CD4-positive, CD25-positive, alpha-beta regulatory T cell (primary cell): Measurements from ENCODE around the gene PKHD1. TPM values are rescaled to one million over a fixed set of nuclear protein-coding genes. Genes with fewer than 3 reads are reported as not detected.

ENCODE experiments used
- ATAC-seq, 2 donors: fragments of 150-1000 bp; cut with Tn5 transposase; one replicate each; pipeline ENCODE4 v1.10.0; 2021; ENCODE audit warnings: low read depth in 2 of 2, moderate number of reproducible peaks in 2 of 2, moderate library complexity in 1 of 2
- DNase-seq, 3 donors: peaks; one replicate each; pipeline versions ENCODE4 v3.0.0 to v3.0.0-alpha.2; 2012 to 2022; ENCODE audit warnings: mixed read lengths in 1 of 3
- H3K27ac ChIP-seq: one replicate; pipeline ENCODE4 v1.7.0; 2013; ENCODE audit warnings: mild to moderate bottlenecking, low read length; ENCODE audit not compliant: insufficient read depth, poor library complexity, severe bottlenecking
- H3K27me3 ChIP-seq: one replicate; pipeline ENCODE4 v1.7.0; 2013; ENCODE audit warnings: low read length; ENCODE audit not compliant: control insufficient read depth, insufficient read depth
- H3K36me3 ChIP-seq: one replicate; pipeline ENCODE4 v1.7.0; 2013; ENCODE audit warnings: mild to moderate bottlenecking, low read length, moderate library complexity; ENCODE audit not compliant: control insufficient read depth, insufficient read depth
- H3K4me1 ChIP-seq: 2 replicates; pipeline ENCODE4 v1.7.0; 2013; ENCODE audit warnings: mild to moderate bottlenecking, low read length; ENCODE audit not compliant: insufficient read depth, control insufficient read depth, poor library complexity, severe bottlenecking
- H3K4me3 ChIP-seq: one replicate; pipeline ENCODE4 v1.7.0; 2013; ENCODE audit warnings: low read depth, mild to moderate bottlenecking, low read length, moderate library complexity
- H3K9me3 ChIP-seq, 2 experiments: 1 replicate in 1 of 2; 2 replicates in 1 of 2; pipeline ENCODE4 v1.7.0; 2013; ENCODE audit warnings: low read length in 2 of 2, mild to moderate bottlenecking in 1 of 2, moderate library complexity in 1 of 2; ENCODE audit not compliant: control insufficient read depth in 2 of 2
- H3K27ac Mint-ChIP-seq, 3 donors: one replicate each; pipeline ENCODE4 v1.8.0; 2020 to 2022; ENCODE audit warnings: mild to moderate bottlenecking in 3 of 3, mixed read lengths in 3 of 3, moderate library complexity in 2 of 3
- H3K27me3 Mint-ChIP-seq: one replicate; pipeline ENCODE4 v1.8.0; 2022; ENCODE audit warnings: mild to moderate bottlenecking, mixed read lengths
- H3K36me3 Mint-ChIP-seq: one replicate; pipeline ENCODE4 v1.8.0; 2020; ENCODE audit warnings: mixed read lengths
- H3K4me1 Mint-ChIP-seq, 4 donors: one replicate each; pipeline ENCODE4 v1.8.0; 2020 to 2022; ENCODE audit warnings: mixed read lengths in 4 of 4, mild to moderate bottlenecking in 1 of 4
- H3K4me3 Mint-ChIP-seq, 4 donors: one replicate each; pipeline ENCODE4 v1.8.0; 2020 to 2022; ENCODE audit warnings: mild to moderate bottlenecking in 4 of 4, mixed read lengths in 4 of 4, moderate library complexity in 3 of 4
- H3K9me3 Mint-ChIP-seq, 7 donors: one replicate each; pipeline ENCODE4 v1.8.0; 2020 to 2022; ENCODE audit warnings: mixed read lengths in 7 of 7, mild to moderate bottlenecking in 3 of 7, moderate library complexity in 2 of 7
- polyA plus RNA-seq, 4 donors: library from polyadenylated mRNA; unstranded; fragments of 300-500 nt; fragmentation: Illumina TruSeq; gene quantifications; one replicate each; pipeline ENCODE4 v1.2.3, GENCODE V29; 2021
- total RNA-seq: library from RNA; stranded (reverse); gene quantifications from one replicate; pipeline ENCODE4 v1.2.3, GENCODE V29; 2022

The PKHD1 gene, protein sequence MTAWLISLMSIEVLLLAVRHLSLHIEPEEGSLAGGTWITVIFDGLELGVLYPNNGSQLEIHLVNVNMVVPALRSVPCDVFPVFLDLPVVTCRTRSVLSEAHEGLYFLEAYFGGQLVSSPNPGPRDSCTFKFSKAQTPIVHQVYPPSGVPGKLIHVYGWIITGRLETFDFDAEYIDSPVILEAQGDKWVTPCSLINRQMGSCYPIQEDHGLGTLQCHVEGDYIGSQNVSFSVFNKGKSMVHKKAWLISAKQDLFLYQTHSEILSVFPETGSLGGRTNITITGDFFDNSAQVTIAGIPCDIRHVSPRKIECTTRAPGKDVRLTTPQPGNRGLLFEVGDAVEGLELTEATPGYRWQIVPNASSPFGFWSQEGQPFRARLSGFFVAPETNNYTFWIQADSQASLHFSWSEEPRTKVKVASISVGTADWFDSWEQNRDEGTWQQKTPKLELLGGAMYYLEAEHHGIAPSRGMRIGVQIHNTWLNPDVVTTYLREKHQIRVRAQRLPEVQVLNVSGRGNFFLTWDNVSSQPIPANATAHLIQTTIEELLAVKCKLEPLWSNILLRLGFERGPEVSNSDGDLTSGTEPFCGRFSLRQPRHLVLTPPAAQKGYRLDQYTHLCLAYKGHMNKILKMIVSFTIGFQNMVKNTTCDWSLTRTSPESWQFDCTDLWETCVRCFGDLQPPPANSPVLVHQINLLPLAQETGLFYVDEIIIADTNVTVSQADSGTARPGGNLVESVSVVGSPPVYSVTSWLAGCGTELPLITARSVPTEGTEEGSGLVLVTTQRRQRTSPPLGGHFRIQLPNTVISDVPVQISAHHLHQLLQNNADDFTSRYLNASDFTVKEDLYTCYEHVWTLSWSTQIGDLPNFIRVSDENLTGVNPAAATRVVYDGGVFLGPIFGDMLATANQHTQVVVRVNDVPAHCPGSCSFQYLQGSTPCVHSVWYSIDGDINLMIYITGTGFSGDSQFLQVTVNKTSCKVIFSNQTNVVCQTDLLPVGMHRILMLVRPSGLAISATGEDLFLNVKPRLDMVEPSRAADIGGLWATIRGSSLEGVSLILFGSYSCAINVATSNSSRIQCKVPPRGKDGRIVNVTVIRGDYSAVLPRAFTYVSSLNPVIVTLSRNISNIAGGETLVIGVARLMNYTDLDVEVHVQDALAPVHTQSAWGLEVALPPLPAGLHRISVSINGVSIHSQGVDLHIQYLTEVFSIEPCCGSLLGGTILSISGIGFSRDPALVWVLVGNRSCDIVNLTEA (N-terminal part only)
- total RNA-seq: 0.02 TPM
- polyA plus RNA-seq: not detected

DNA sequence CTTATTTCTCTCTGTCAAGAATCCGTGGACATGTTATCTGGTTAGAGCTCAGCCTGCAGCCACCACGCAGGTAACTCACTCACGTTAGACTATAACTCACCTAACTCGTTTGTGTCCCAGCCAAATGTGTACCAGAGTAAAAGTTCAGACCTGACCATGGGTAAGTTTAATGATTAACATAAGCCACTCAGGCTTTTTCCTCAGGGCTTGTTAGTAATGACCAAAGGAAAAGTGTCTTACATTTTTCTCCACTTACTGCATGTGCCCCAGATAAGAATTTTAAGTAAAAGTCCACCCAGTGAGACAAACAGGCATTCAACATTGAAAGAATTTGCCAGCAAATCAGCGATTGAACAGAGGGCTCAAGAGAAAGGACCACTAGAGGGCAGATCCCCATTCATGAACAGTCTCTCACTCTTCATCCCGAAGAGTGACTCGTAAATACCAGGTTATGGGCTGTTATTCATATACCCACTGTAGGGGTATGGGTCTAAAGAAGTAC lies at the start of gene PKHD1:
PKHD1 (minus strand) TSS at position 116 of the 502 bp plus-strand sequence. CDS start 2,680 bp downstream, outside the sequence.
- no peak within 1 kb of the TSS for H3K27ac ChIP-seq
- Mint-ChIP-seq H3K4me3 (no peak within 1 kb of the TSS), H3K9me3 (no peaks in the 10 kb centered on the region), H3K4me1 (no peaks in the 10 kb centered on the region), H3K36me3 (no peaks in the 10 kb centered on the region), H3K27ac (no peak within 1 kb of the TSS), H3K27me3 (peaks cover 19% of the 10 kb centered on the region)
- no peak within 1 kb of the TSS for H3K4me3 ChIP-seq
- DNase-seq (no peak), ATAC-seq (no peak)
- no peaks in the 10 kb centered on the region for H3K4me1 ChIP-seq
- H3K36me3 ChIP-seq: no peaks in the 10 kb centered on the region
- no peaks in the 10 kb centered on the region for H3K9me3 ChIP-seq
- no peaks in the 10 kb centered on the region for H3K27me3 ChIP-seq

DNA sequence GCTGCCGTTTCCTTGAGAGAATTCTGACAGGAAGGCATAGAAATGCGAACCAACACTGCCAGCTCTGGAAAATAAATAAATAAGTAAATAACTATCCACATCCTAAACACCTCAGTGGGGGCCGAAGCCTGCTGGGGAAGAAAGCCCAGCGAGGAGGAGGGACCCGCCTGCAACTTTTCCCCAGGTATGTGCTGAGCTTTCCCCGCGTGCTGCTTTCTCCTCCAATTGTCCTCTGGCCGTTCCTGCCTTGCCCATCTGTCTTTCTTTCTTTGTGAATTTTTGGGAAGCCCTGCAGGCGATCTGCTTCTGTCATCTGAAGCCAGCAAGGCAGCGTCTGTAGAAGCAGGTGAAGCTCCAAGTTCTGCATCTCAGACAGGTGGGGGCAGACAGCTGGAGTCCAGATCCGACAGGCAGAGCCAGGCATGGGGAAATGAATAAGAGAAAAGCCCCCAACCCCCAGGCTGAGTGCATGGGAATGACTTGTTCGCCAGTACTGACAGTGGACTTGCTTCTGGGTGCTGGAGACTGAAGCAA lies 49.6 kb upstream of the PKHD1 start:
- no peak overlapping the region for H3K4me3 Mint-ChIP-seq
- no peak for DNase-seq
- no peak overlapping the region for H3K27ac Mint-ChIP-seq
- no peaks in the 10 kb centered on the region for H3K36me3 Mint-ChIP-seq
- Histone ChIP-seq H3K27ac (no peak overlapping the region), H3K4me3 (no peak overlapping the region), H3K36me3 (no peaks in the 10 kb centered on the region), H3K27me3 (peaks cover 6% of the 10 kb centered on the region), H3K4me1 (no peaks in the 10 kb centered on the region), H3K9me3 (no peaks in the 10 kb centered on the region)
- H3K4me1 Mint-ChIP-seq: peaks cover 0 to 5% (median 0%) of the 10 kb centered on the region in 4 donors
- ATAC-seq: no peak
- H3K27me3 Mint-ChIP-seq: peaks cover 14% of the 10 kb centered on the region
- peaks cover 0 to 3% (median 0%) of the 10 kb centered on the region in 7 donors for H3K9me3 Mint-ChIP-seq

DNA sequence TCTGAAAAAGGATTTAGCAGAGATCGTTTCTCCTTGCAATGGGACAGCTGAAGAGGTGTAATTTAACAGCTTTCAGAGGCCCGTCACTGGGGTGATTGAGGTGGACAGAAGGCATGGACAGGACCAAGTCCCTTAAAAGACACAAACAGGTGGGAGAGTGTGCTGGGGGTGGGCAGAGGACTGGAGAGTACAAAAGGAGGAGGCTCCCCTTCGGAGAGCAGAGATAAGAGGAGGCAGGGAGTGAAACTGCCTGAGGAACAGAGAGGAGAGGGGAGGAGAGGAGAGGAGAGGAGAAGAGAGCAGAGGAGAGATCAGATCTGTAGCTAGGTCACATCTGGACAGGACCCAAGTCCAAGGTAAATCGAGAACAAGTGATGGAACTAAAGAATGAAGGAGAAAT lies 48.6 kb upstream of the PKHD1 start:
- DNase-seq: no peak
- Mint-ChIP-seq H3K27me3 (peaks cover 10% of the 10 kb centered on the region), H3K4me1 (peaks cover 0 to 5% (median 0%) of the 10 kb centered on the region in 4 donors), H3K27ac (no peak overlapping the region), H3K36me3 (no peaks in the 10 kb centered on the region), H3K9me3 (peaks cover 0 to 3% (median 0%) of the 10 kb centered on the region in 7 donors), H3K4me3 (no peak overlapping the region)
- no peaks in the 10 kb centered on the region for H3K9me3 ChIP-seq
- no peak overlapping the region for H3K27ac ChIP-seq
- H3K36me3 ChIP-seq: no peaks in the 10 kb centered on the region
- H3K27me3 ChIP-seq: peaks cover 3% of the 10 kb centered on the region
- no peaks in the 10 kb centered on the region for H3K4me1 ChIP-seq
- no peak overlapping the region for H3K4me3 ChIP-seq
- ATAC-seq: no peak

DNA sequence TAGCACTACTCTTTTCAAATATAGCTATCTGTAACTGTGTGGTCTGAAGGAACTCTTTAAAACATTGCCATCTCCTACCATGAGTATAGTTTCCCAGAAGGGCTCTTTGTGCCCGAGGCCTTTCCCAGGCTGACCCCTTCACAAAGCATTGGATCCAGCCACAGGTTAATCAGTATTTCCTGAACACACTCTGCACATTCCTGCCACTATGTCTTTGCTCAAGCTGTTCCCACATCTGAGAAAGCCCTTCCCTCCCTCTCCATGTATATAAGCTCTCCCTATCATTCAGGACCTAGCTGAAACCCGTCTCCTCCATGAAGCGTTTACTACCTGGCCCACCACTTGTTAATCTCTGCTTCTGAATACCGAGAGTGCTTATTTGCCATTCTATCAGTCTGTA lies 47.8 kb upstream of the PKHD1 start:
- Mint-ChIP-seq H3K27me3 (peaks cover 10% of the 10 kb centered on the region), H3K9me3 (peaks cover 0 to 1% (median 0%) of the 10 kb centered on the region in 7 donors), H3K4me1 (peaks cover 0 to 5% (median 0%) of the 10 kb centered on the region in 4 donors), H3K27ac (no peak overlapping the region), H3K36me3 (no peaks in the 10 kb centered on the region), H3K4me3 (no peak overlapping the region)
- Histone ChIP-seq H3K27me3 (peaks cover 3% of the 10 kb centered on the region), H3K9me3 (no peaks in the 10 kb centered on the region), H3K4me1 (no peaks in the 10 kb centered on the region), H3K4me3 (no peak overlapping the region), H3K36me3 (no peaks in the 10 kb centered on the region), H3K27ac (no peak overlapping the region)
- no peak for DNase-seq
- ATAC-seq: no peak

- H3K4me3 Mint-ChIP-seq: no peak overlapping the region
- no peaks in the 10 kb centered on the region for H3K36me3 Mint-ChIP-seq
- H3K4me1 Mint-ChIP-seq: peaks cover 0 to 5% (median 0%) of the 10 kb centered on the region in 4 donors
- DNase-seq (no peak), ATAC-seq (no peak)
- no peak overlapping the region for H3K27ac ChIP-seq
- H3K9me3 Mint-ChIP-seq: peaks cover 0 to 1% (median 0%) of the 10 kb centered on the region in 7 donors
- H3K36me3 ChIP-seq: no peaks in the 10 kb centered on the region
- H3K27ac Mint-ChIP-seq: peak overlapping the region in 1 of 3 donors; percentile 57
- H3K27me3 Mint-ChIP-seq: peaks cover 14% of the 10 kb centered on the region
- H3K4me3 ChIP-seq: no peak overlapping the region
- peaks cover 2% of the 10 kb centered on the region for H3K27me3 ChIP-seq
- H3K9me3 ChIP-seq: no peaks in the 10 kb centered on the region
- H3K4me1 ChIP-seq: no peaks in the 10 kb centered on the region
Observed at GRCh38 chr6:52134011-52134410, 46.6 kb upstream of the PKHD1 start.

- Histone ChIP-seq H3K27ac (no peak overlapping the region), H3K9me3 (no peaks in the 10 kb centered on the region), H3K4me1 (no peaks in the 10 kb centered on the region), H3K27me3 (peaks cover 2% of the 10 kb centered on the region), H3K36me3 (no peaks in the 10 kb centered on the region), H3K4me3 (no peak overlapping the region)
- H3K27me3 Mint-ChIP-seq: peaks cover 9% of the 10 kb centered on the region
- DNase-seq (no peak), ATAC-seq (no peak)
- peaks cover 0 to 5% (median 0%) of the 10 kb centered on the region in 4 donors for H3K4me1 Mint-ChIP-seq
- peaks cover 0 to 1% (median 0%) of the 10 kb centered on the region in 7 donors for H3K9me3 Mint-ChIP-seq
- no peak overlapping the region for H3K27ac Mint-ChIP-seq
- no peak overlapping the region for H3K4me3 Mint-ChIP-seq
- no peaks in the 10 kb centered on the region for H3K36me3 Mint-ChIP-seq
Observed at GRCh38 chr6:52133324-52133723, 45.9 kb upstream of the PKHD1 start.

- no peaks in the 10 kb centered on the region for H3K4me1 ChIP-seq
- Mint-ChIP-seq H3K4me1 (peaks cover 0 to 5% (median 0%) of the 10 kb centered on the region in 4 donors), H3K27me3 (peaks cover 20% of the 10 kb centered on the region), H3K27ac (no peak overlapping the region), H3K36me3 (no peaks in the 10 kb centered on the region), H3K9me3 (peaks cover 0 to 4% (median 0%) of the 10 kb centered on the region in 7 donors), H3K4me3 (no peak overlapping the region)
- H3K36me3 ChIP-seq: no peaks in the 10 kb centered on the region
- peaks cover 2% of the 10 kb centered on the region for H3K27me3 ChIP-seq
- no peaks in the 10 kb centered on the region for H3K9me3 ChIP-seq
- ATAC-seq (no peak), DNase-seq (no peak)
- no peak overlapping the region for H3K4me3 ChIP-seq
- H3K27ac ChIP-seq: no peak overlapping the region
Observed at GRCh38 chr6:52132292-52132691, 44.9 kb upstream of the PKHD1 start.
